CD1c-positive myeloid dendritic cell (primary cell): ENCODE results near the gene GRK5.
A peak's percentile ranks its signal among the peaks of the same experiment; 100 is the strongest.

ENCODE experiments used
- DNase-seq: peaks from one replicate; pipeline ENCODE4 v3.0.0-alpha.2; 2016; ENCODE audit errors: extremely low spot score

GRK5 gene

DNA sequence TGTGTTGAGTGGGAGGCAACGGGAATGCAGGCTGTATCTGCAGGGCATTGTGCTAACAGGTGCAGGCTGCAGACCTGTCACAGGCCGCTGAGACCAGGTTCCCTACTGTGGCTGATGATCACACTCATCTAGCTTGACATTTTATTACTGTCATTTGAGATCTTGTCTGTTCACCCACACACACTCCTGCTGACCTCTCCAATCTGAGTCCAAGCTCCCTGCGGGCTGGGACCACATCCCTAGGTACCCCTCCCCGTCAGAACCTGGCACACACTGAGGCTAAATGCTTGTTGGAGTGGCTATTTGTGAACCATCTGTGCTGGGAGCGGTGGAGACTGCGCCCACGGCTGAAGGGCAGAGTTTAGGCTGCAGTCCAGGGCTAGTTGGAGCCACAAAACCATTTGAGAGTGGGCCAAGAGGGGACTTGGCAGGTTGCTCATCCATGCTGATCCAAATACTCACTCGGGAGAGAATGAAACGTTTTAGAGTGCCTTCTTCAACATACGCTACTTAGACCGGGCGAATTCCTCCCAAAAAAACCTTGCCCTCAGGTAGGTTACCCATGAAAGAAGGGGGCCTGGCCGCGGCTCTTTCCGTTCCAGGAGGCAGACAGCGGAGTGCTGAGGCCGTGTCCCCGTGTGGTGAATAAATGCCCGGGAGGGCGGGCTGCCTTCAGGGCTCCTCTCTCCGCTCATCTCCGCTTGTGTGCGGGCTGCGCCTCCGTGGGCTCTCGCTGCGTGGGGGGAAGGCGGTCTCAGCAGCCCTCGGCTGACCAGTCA lies 170.8 kb downstream of the GRK5 start:
- no peak for DNase-seq

DNA sequence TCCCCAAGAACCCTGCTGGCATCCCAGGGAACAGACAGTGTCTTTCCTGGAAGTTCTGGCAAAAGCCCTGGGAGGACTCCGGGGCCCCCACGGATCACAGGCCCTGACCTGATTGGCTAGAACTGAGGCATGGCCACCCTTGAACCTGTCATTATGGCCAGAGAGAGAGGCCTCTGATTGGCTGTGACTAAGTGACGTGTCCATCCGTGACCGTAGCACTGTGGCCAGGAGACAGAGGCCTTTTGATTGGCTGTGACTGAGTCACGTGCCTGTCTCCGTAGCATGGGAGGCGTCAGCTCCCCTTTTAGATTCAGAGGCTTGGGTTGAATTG lies 171.3 kb downstream of the GRK5 start:
- DNase-seq: no peak

DNA sequence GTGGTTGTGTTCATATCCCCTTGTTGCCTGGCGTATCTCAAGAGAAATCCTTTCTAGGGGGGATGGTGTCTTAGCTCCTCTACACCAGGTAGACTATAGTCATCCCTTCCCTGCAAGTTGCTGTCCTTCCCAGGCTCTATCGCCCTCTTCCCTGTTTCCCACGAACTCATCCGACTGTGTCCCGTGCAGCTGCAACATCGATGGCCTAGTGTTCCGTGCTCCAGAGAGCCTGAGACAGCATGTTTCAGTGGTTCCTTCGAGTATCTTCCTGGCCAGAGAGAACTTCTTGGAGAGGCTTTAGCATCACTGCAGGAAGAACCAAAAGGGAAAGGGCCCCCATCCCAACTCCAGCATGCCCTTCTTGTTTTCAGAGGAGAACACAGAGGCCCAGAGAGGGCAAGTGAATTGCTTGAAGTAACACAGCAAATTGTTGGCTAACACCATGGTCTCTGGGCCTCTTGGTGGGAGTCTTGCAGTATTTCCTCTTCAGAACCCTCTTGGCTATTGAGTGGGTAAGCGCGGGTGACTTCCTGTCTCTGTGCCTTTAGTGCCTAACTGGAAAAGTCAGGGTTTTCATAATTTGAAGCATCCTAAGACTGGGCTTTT lies 172.2 kb downstream of the GRK5 start:
- no peak for DNase-seq

DNA sequence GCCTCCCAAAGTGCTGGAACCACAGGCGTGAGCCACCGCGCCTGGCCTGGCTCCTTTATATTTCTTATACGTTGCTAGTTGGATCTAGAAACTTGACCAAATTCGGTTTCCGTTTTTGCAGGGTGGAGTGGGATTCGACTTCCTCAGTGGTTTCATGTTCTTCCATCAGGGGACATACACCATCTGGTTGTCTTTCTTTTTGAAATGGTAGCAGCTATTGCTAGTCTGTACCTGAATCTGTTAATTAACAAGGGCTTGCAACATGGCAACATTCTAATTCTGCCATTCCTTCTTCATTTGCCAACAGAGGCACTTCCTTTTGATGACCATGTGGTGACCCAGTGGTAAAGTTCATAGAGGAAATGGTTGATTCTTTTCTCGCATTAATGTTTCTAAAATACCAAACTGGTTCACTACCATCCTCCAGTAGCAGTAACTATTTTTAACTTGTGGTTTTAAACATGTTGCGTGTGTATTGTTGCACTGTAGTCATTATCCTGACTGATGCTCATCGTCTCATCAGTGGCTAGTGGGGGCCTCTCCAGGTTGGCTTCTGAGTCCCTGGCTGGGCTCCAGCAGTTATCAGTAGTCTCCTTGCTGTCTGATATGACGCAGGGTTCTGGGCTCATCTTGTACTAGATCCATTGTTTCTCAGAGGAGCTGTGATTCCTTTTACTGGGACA lies 175.9 kb downstream of the GRK5 start:
- DNase-seq: no peak

DNA sequence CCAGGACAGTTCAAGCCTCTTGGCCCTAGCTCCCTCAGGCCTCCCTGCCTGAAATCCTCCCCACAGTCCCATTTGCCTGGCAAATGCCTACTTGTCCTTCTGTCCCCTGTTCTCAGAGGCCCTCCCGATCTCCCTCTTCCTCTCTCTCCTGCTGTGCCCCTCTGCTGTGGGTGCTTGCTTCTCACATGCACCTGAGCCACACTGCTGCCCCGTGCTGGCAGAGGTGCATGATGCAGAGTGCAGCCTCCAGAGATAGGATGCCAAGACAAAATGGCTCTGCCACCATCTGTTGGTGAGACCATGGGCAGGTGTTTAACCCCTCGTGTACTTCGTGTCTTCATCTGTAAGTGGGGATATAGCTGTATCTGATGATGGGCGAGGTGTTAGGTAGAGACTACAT lies 176.8 kb downstream of the GRK5 start:
- DNase-seq: no peak

DNA sequence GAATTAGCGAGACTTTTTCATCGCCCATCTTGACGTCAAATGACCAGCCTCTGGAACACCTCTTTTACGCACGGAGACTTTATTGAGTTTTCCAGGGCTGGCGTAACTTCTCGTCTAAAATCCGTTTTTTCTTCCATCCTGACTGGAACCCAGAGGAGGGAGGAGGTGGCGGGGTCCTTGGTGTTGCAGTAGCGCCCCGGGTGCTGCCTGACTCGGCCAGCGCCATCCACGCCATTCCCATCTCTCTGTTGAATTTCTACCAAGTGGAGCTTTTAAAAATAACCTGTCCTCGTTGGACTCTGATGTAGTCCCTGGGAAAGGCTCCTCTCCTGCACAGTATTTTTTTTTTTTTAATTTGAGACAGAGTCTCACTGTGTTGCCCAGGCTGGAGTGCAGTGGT lies 179.3 kb downstream of the GRK5 start:
- no peak for DNase-seq

DNA sequence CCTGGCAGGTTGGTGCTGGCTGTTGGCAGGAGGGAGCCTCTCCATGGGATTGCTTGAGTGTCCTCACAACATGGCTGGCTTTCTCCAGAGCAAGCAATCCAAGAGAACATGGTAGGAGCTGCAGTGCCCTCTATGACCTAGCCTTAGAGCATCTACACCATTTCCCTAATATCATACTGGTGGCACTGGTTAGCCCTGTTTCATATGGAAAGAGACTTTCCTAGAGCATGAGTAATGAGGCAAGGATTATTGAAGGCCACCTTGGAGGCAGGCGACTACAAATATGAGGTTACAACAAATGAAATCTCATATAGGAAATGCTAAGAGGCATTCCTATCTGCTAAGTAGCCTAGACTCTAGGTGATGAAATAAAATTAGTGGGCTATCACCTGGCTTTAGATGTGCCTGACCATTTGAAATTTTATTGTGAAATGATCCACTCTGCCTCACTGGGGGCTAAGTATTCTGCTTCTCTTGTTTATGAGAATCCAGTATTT lies 181.5 kb downstream of the GRK5 start:
- no peak for DNase-seq

DNA sequence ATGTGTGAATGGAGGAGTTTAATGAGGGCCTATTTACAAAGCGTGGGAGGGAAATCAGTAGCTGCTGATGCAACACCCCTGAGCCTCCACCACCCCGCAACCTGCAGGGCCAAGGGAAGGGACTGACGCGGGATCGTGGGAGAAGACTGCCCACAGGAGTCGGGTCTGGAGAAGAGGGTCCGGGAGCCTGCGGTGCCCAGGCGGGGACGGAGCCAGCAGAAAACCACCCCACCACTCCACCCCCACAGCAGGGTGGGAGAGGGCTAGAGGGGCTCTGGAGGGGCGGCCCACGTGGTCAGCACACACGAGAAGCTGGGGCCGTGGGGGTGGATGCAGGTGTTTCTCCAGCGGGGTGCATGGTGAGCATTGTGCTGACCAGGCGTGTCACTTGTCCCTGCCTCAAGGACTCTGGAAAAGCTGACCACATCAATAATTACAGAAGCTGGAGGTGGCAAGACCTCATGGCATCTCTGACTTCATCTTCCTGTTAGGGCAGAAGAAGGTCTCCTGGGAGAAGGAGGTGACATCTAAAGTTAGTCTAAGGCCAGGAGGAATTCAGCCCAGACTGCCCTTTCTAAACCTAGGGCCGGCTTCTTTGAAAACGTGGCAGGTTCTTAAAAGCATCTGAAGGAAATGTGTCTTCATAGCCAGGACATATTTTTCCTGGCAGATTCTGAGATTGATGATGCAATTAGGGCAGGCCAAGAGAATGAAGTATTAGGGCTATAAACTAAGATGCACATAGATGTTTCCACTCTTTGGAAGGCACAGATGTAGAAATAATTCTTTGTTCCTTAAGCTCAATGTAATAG lies 184.3 kb downstream of the GRK5 start:
- no peak for DNase-seq

DNA sequence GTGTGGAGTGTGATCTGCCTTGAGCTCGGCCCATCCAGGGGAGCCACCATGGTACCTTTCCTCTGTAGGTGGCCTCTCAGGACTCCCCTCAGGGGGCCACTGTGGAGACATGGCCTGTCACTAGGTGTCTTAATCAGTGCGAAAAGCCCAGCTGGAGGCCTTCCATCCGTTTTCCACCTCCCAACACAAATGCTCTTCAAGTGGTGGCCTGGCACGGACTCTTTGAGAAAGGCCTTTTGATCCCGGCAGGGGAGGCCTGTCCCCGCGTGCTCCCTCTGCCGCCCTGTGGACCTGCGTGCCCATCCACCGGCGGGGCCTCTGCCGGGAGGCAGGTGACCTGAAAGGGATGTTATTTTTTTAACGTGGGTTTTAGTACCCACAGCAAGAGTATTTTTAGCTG lies 185.6 kb downstream of the GRK5 start:
- no peak for DNase-seq

DNA sequence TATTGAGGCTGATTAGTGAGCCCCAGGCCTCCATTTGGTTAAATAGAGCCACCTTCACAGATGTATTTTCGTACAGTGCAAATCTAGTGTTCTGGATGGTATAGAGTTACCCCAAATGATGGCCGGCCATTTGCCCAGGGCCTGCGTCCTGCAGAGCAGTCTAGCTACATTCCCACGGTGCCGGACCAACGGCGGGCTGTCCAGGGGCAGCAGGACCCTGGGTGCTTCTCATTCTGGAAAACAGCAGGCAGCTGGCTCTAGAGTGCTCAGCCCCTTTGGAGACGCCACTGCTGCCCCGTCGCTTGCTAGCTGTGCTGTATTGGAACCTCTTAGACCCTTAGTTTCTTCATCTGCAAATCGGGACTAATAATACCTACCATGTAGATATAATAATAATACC lies 186.1 kb downstream of the GRK5 start:
- no peak for DNase-seq

DNA sequence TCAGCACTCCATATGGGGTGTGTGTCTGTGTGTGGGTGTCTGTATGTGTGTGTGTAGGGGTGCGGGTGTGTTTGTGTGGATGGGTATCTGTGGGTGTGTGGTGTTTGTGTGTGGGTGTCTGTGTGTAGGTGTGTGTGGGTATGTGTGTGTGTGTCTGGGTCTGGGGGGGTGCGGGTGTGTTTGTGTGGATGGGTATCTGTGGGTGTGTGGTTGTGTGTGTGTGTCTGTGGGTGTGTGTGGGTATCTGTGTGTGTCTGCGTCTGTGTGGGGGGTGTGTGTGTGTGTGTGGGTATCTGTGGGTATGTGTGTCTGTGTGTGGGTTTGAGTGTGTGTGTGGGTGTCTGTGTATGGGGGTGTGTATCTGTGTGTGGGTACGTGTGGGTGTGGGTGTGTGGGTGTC lies 186.5 kb downstream of the GRK5 start:
- no peak for DNase-seq

DNA sequence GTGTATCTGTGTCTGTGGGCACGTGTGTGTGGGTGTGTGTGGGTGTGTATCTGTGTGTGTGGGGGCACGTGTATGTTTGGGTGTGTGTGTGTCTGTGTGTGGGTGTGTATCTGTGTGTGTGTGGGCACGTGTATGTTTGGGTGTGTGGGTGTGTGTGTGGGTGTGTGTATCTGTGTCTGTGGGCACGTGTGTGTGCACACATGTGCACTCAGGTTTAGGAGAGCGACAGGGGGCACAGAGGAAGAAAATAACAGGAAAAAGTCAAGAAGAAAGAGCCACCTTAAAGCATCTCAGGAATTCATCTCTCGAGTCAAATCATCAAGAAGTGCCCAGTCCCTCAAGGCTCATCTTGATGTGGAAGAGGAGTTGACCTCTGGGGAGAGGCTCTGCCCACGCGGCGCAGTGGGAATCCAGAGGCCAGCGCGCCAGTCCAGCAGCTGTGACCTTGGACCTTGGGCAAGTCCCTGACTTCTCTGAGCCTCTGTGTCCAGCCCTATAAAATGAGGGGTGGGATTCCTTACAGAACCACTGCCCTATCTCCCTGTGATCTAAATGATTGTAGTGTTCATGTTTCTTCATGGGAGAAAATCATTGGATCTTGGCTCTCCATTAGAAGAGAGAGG lies 187.4 kb downstream of the GRK5 start:
- no peak for DNase-seq

DNA sequence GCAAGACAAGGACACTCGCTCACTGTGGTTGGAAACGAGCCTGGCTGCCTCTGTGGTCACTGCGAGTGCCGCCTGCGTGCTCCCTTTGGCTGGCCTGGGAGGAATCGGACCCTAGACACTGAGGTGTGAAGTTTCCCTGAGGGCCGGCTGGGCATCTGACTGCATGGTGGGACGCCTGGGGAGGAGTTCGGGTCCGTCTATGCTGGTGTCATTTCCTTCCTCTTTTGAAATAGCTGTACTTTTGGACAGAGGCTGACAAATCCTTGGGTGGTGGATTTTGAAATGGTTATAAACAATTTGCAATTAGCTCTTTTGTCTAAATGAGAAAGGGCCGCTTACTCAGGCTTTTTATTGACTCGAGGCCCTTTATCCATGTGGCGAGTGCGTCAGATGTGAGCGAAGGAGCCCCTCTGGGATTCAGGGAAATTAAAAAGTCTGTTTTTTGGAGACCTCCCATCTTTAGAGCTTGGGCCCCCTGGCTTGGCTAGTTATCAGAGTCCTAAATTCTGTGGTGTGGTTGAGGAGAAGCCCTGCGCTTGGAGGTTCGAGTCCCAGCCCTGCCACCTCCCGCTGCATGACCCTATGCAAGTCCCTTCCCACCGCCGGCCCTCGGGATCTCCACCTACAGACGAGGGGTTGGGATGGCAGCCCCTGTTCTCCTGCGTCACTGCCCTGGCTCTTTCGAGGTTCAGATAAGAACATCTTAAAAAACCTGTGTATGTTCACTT lies 188.1 kb downstream of the GRK5 start:
- peak; percentile 66 for DNase-seq

DNA sequence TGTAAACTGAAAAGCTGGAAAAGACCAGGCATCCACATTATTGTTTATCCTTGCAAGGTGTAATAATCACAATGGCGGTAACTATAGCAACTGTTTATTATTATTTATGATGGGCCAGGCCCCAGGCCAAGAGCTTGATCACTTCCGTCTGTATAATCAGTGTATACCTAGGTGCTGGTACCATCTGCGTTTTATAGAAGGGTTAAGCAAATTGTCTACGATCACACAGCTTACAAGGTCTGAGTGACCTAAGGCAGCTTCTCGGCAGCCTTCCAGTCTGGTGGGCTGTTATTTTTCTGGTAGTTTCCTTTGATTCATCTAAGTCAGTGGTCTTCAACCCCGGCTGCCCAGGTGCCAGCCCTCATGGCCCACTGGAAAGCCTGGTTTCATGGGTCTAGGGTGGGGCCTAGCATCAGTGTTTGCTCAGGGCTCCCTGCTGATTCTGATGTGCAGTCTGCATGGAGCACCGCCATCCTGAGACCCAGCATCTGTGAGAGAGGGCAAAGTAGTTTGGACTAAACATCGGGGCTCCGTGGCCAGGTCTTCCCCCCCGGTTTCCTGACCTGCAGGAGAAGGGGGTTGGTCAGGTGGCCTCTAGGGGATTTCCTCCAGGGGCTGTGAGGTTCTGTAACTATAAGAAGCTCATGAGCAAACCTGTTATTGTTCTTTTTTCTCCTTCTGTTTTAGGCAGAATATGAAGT lies 188.8 kb downstream of the GRK5 start:
- DNase-seq: no peak

DNA sequence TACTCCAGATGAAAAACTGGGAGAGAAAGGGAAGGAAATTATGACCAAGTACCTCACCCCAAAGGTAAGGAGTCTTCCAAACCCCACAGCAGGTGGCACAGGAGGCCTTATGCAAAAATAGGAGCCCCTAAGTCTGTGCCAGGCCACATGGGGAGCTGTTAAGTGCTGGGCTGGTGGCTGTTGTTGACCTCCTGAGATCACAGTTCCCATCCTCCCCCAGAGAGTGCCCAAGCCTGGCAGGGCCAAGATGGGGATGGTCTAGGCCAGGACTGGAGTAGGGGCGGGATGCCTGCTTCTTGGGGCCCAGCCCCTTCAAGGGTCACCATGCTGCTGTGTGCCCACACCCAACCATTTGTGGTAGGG lies 189.3 kb downstream of the GRK5 start:
- no peak for DNase-seq

DNA sequence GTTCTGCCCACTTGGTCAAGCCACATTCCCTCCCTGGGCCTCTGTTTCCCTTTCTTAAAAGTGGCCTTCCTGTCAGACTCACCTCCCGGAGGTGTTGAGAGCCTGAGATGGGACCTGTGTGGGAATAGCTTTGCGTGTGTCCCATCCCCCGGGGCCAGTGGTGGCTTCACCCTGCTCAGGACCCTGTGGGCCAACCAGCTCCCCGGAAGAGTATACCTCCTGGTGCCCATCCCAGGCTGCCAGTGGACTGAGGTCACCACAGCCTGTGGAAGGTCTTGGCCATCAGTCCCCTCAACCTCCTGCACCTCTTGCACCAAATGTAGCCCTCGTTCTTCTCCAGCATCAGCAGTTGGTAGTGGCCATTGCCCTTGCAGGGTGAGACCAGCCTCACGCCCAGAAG lies 190.0 kb downstream of the GRK5 start:
- DNase-seq: no peak

DNA sequence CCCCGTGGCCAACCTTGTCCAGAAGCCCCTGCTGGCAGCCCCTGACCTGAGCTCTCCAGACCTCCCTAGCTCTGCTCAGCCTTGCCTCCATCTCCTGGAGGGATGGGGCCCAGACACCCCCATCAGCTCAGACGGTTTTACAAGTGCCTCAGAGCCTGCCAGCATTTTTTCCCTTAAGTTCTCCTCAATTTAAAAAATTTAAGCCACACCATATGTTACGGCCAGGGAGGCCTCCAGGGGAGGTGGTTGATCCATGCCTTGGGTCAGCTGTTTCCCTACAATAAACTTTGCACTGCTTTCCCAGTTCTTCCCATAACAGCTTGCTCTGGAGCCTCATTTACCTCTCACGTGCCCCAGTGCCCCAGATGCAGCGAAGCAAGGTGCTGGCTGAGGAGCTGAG lies 191.6 kb downstream of the GRK5 start:
- DNase-seq: no peak

DNA sequence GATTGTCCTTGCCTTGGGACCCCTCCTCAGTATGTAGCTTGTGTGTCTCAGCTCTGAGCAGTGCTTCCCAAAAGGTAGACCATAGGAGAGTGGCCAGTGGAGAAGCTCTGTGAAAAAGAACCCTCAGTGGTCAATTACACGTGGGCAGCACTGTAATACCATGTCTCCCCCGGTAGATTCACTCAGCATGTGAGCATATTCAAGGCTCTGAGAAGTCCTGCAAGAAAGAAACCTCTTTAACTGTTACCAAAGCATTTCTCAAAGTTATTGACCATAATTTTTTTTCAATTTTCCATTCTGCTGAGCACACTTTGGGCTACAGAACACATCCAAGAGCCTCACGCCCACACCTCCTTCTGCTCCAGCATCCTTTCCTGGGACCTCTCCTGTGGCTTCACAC lies 192.1 kb downstream of the GRK5 start:
- no peak for DNase-seq

DNA sequence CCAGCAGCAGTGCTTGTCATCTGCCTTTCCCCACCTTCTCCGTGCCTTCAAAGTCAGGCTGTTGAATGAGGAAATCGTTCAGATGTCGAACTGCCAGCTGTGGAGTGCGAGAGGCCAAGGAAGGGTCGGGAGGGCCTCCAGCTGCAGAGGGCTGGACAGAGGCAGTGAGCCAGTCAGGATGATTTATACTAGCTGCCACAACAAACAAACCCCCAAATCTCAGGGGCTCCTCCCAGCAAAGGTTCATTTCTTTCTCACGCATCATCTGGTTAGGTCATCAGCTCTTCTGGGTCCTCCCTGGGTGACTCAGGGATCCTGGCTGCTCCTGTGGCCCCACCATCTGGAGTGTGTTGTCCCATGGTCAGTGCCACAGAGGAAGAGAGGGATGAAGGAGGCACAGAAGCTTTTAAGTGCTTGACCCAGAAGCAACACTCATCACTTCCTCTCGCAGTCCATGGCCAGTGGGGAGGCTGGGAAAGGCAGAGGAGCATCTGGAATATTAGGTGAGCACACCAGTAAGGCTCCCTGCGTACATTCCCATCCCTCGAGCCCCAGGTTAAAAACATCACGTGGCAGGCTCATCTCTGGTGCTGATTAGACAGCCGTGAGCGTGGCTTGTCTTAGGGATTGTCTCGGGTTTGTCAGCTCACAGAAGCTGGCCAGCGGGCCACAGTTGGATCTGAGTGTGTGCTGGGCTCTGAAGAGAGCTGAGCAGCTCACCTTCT lies 194.5 kb downstream of the GRK5 start:
- peak; percentile 26 for DNase-seq

DNA sequence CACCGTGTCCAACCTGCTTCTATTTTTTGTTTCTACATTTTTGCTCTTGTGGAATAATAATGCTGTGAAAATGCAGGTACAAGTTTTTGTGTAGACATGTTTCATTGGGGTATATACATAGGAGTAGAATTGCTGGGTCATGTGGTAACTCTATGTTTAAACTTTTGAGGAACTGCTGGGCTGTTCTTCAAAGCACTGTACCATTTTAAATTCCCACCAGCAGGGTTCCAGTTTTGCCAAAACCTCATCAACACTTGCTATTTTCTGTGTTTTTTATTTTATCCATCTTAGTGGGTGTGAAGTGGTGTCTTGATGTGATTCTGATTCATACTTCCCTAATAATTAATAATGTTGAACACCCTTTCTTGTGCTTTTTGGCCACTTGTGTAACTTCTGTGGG lies 196.6 kb downstream of the GRK5 start:
- peak; percentile 13 for DNase-seq
